HepG2 (cell line): ENCODE results near the gene NEURL1B. TPM values are rescaled to one million over a fixed set of nuclear protein-coding genes. Genes with fewer than 3 reads are reported as not detected.

Experiments used
- AKAP8 ChIP-seq: sonication (generic); formaldehyde crosslinking; IDR thresholded peaks from 2 replicates; pipeline ENCODE4 v1.5.1; 2020; ENCODE audit warnings: mild to moderate bottlenecking, missing genetic modification reagents
- CHCHD3 ChIP-seq: sonication (generic); formaldehyde crosslinking; IDR thresholded peaks from 2 replicates; pipeline ENCODE4 v1.8.0; 2022; ENCODE audit warnings: mild to moderate bottlenecking, missing genetic modification reagents, moderate library complexity
- KAT8 ChIP-seq: IDR thresholded peaks from 2 replicates; pipeline ENCODE4 v1.6.1; 2016; ENCODE audit warnings: missing genetic modification reagents, missing compliant biosample characterization
- MEIS1 ChIP-seq: sonication (generic); formaldehyde crosslinking; IDR thresholded peaks from 2 replicates; pipeline ENCODE4 v1.9.0; 2021; ENCODE audit warnings: mild to moderate bottlenecking, missing genetic modification reagents, moderate library complexity, borderline replicate concordance
- MTF2 ChIP-seq: sonication (generic); formaldehyde crosslinking; IDR thresholded peaks from 2 replicates; pipeline ENCODE4 v1.5.0; 2020; ENCODE audit warnings: missing genetic modification reagents, borderline replicate concordance
- NR2C2 ChIP-seq: sonication (generic); formaldehyde crosslinking; IDR thresholded peaks from 2 replicates; pipeline ENCODE4 v1.4.0; 2020; ENCODE audit warnings: missing genetic modification reagents, mild to moderate bottlenecking, moderate library complexity, borderline replicate concordance
- PCBP2 ChIP-seq: fragments of 200-400 bp; formaldehyde crosslinking; optimal IDR thresholded peaks from 2 replicates; pipeline ENCODE3; 2018; ENCODE audit warnings: low read length, low read depth; ENCODE audit not compliant: poor library complexity, severe bottlenecking
- PLRG1 ChIP-seq: fragments of 450-650 bp; conservative IDR thresholded peaks from 2 replicates; pipeline ENCODE4 v1.6.1; 2016
- TBX3 ChIP-seq: fragments of 450-650 bp; IDR thresholded peaks from 2 replicates; pipeline ENCODE4 v1.6.1; 2017; ENCODE audit warnings: antibody characterized with exemption, mild to moderate bottlenecking, inconsistent platforms, borderline replicate concordance
- TFDP1 ChIP-seq: IDR thresholded peaks from 2 replicates; pipeline ENCODE4 v1.6.1; 2016; ENCODE audit warnings: missing compliant biosample characterization, missing genetic modification reagents, borderline replicate concordance
- YEATS2 ChIP-seq: sonication (generic); formaldehyde crosslinking; IDR thresholded peaks from 2 replicates; pipeline ENCODE4 v1.4.0; 2020; ENCODE audit warnings: missing genetic modification reagents, borderline replicate concordance
- ZBTB21 ChIP-seq: sonication (generic); formaldehyde crosslinking; IDR thresholded peaks from 2 replicates; pipeline ENCODE4 v1.4.0; 2020; ENCODE audit warnings: missing genetic modification reagents
- ZNF121 ChIP-seq: sonication (generic); formaldehyde crosslinking; IDR thresholded peaks from 2 replicates; pipeline ENCODE4 v1.5.0; 2020; ENCODE audit warnings: mild to moderate bottlenecking, missing genetic modification reagents
- ZNF142 ChIP-seq: sonication (generic); formaldehyde crosslinking; IDR thresholded peaks from 2 replicates; pipeline ENCODE4 v1.4.0; 2020; ENCODE audit warnings: missing genetic modification reagents
- ZNF83 ChIP-seq: sonication (generic); formaldehyde crosslinking; IDR thresholded peaks from 2 replicates; pipeline ENCODE4 v1.4.0; 2020; ENCODE audit warnings: missing genetic modification reagents, mild to moderate bottlenecking, borderline replicate concordance
- polyA plus RNA-seq, 8 experiments: library from polyadenylated mRNA; depleted of rRNA in 3 of 8; stranded (reverse) in 7 of 8; unstranded in 1 of 8; fragments of >200 nt; fragmentation: Illumina TruSeq in 4 of 8; extraction: Trizol in 4 of 8; gene quantifications; 2 replicates each; pipeline versions ENCODE4 v1.2.1 to v1.2.3, GENCODE V29; 2011 to 2016; ENCODE audit warnings: low read depth in 4 of 8, missing spikeins in 1 of 8, mixed read lengths in 1 of 8; ENCODE audit not compliant: insufficient read depth in 1 of 8
- total RNA-seq, 5 experiments: library from RNA; depleted of rRNA; stranded (reverse); fragments of >200 nt; fragmentation: Illumina TruSeq; extraction: Trizol; gene quantifications; 2 replicates each; pipeline ENCODE4 v1.2.3, GENCODE V29; 2016; ENCODE audit warnings: low read depth in 1 of 5
- TF ChIP-seq, protein P1 (sequence below): sonication (generic); formaldehyde crosslinking; IDR thresholded peaks from 2 replicates; pipeline ENCODE4 v1.8.0; 2022; ENCODE audit warnings: mild to moderate bottlenecking, missing genetic modification reagents, moderate library complexity
- TF ChIP-seq, protein P2 (sequence below): sonication (generic); formaldehyde crosslinking; IDR thresholded peaks from 2 replicates; pipeline ENCODE4 v1.4.0; 2020; ENCODE audit warnings: missing genetic modification reagents, low read depth, mild to moderate bottlenecking, borderline replicate concordance
- TF ChIP-seq, protein P3 (sequence below): sonication (generic); formaldehyde crosslinking; IDR thresholded peaks from 2 replicates; pipeline ENCODE4 v1.4.0; 2020; ENCODE audit warnings: missing genetic modification reagents
- TF ChIP-seq, protein P4 (sequence below): sonication (generic); formaldehyde crosslinking; IDR thresholded peaks from 2 replicates; pipeline ENCODE4 v1.4.0; 2020; ENCODE audit warnings: low read depth, mild to moderate bottlenecking, missing genetic modification reagents

The NEURL1B gene
- total and polyA plus RNA-seq, 2 of the 13 experiments (the other 11 are each of a cell fraction or from before 2014, with no cell fraction given) = 0.09 to 0.13 TPM

DNA sequence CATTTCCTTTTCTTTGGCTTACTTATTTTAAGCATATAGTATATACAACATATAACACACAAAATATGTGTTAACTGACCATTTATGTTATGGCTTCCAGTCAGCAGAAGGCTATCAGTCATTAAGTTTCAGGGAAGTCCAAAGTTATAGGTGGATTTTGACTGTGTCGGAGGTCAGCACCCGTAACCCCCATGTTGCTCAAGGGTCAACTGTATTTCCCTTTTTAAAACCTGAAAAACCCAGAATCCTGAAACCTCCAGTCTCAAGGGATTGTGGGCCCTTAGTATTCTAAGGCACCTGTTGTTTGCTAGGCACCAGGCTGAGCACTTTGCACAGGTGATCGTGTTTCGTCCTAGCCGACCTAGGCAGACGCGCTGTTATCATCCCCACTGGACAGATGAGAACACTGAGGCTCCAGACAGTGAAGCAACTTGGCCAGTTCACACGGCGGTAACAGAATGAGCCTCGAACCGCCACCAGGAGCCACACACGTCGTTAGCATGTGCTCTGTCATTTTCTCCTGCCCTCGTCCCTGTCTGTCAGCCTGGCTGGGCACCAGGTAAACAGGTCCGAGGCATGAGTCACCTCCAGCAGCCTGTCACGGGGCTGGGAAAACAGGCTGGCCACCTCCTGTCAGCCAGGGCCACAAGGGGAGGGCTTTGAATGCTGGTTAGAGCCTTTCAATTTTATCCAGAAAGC is 90.1 kb downstream of the NEURL1B start (continued):
- no peak for TF ChIP-seq ZNF142
- 0 out of 2 replicates have a peak, but pooled peaks have one; percentile 32 for TF ChIP-seq ZBTB21 (CRISPR knock-in tag)
- no peak for TF ChIP-seq MTF2 (CRISPR knock-in tag)
- TF ChIP-seq YEATS2 = peak; percentile 86; the same call in 1 of the 2 replicates
- TF ChIP-seq, protein P1, sequence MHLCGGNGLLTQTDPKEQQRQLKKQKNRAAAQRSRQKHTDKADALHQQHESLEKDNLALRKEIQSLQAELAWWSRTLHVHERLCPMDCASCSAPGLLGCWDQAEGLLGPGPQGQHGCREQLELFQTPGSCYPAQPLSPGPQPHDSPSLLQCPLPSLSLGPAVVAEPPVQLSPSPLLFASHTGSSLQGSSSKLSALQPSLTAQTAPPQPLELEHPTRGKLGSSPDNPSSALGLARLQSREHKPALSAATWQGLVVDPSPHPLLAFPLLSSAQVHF (CRISPR knock-in tag) = no peak
- TF ChIP-seq NR2C2 (CRISPR knock-in tag) = no peak
- peak; percentile 72; the same call in 1 of the 2 replicates for TF ChIP-seq MEIS1 (CRISPR knock-in tag)
- TF ChIP-seq TFDP1 (CRISPR knock-in tag) = peak; percentile 93
- peak; percentile 81; the same call in 1 of the 2 replicates for TF ChIP-seq ZNF83 (CRISPR knock-in tag)
- no peak for TF ChIP-seq PLRG1
- TF ChIP-seq KAT8 (CRISPR knock-in tag) = peak; percentile 81
- TF ChIP-seq AKAP8 (CRISPR knock-in tag) = no peak
- TF ChIP-seq, protein P2, sequence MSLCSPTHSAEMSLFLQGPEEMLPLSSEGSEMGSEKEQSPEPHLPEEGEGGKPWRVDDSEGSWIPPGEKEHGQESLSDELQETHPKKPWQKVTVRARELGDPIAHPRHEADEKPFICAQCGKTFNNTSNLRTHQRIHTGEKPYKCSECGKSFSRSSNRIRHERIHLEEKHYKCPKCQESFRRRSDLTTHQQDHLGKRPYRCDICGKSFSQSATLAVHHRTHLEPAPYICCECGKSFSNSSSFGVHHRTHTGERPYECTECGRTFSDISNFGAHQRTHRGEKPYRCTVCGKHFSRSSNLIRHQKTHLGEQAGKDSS = peak; percentile 98; the same call in 1 of the 2 replicates
- no peak for TF ChIP-seq PCBP2
- no peak for TF ChIP-seq TBX3
- TF ChIP-seq, protein P3, sequence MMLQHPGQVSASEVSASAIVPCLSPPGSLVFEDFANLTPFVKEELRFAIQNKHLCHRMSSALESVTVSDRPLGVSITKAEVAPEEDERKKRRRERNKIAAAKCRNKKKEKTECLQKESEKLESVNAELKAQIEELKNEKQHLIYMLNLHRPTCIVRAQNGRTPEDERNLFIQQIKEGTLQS = peak; percentile 89
- no peak for TF ChIP-seq ZNF121 (CRISPR knock-in tag)
- no peak for TF ChIP-seq CHCHD3 (CRISPR knock-in tag)
- TF ChIP-seq, protein P4, sequence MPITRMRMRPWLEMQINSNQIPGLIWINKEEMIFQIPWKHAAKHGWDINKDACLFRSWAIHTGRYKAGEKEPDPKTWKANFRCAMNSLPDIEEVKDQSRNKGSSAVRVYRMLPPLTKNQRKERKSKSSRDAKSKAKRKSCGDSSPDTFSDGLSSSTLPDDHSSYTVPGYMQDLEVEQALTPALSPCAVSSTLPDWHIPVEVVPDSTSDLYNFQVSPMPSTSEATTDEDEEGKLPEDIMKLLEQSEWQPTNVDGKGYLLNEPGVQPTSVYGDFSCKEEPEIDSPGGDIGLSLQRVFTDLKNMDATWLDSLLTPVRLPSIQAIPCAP = 0 out of 2 replicates have a peak, but pooled peaks have one; percentile 41
